ENCODE data around the gene EDEM1.
"Not testable (repeated sequence)": the region's sequence is repeated elsewhere in the genome, so short reads cannot be mapped to it uniquely, and the experiment has no call there.

Gene EDEM1

GRCh38 chr3:5232570-5232969, 45.1 kb downstream of the EDEM1 start:
- no peak for DNase-seq (ENCODE audit: low spot score)

DNA sequence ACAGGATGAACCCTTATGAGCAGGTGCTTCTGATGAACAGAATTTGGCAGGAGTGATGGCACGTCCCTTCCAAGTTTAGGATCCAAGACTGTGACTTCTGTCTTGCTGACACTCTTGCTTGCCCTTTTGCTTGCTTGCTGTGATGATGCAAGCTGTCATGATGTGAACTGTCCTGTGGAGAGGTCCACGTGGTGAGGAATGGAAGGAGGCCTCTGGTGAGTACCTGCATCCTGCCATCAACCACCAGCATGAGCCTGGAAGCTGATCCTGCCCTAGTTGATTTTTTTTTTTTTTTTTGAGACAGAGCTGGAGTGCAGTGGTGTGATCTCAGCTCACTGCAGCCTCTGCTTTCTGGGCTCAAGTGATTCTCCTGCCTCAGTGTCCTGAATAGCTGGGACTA, 45.5 kb downstream of the EDEM1 start:
- no peak for DNase-seq (ENCODE audit: low spot score)

DNA sequence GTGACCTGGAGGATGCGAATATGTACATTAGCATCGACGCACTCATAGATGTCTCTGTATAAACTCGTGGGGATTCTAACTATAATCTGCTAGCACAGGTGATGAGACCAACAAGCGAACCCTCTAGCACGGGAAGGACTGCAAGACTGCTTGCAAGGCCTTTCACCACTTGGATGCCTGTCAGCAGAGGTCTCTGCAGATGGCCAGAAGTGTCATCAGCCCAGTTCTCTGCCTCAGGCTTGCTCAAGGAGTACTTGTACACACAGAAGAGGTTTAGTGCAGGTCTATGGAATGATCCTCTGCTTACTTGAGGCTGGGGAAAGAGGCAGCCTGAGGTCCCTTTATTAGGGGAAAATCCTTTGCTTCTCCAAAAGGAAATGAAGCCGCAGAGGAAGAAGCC, 48.1 kb downstream of the EDEM1 start:
- DNase-seq (ENCODE audit: low spot score) = no peak

GRCh38 chr3:5238545-5238944, 51.0 kb downstream of the EDEM1 start:
- no peak for DNase-seq (ENCODE audit: low spot score)

GRCh38 chr3:5239602-5240001, 52.1 kb downstream of the EDEM1 start:
- no peak for DNase-seq (ENCODE audit: low spot score)

GRCh38 chr3:5240740-5241139, 53.2 kb downstream of the EDEM1 start:
- no peak for DNase-seq (ENCODE audit: low spot score)

- DNase-seq (ENCODE audit: low spot score) = not testable (repeated sequence)
Measured at GRCh38 chr3:5242785-5243184, 55.3 kb downstream of the EDEM1 start.

GRCh38 chr3:5245927-5246326, 58.4 kb downstream of the EDEM1 start:
- DNase-seq (ENCODE audit: low spot score) = no peak

DNA sequence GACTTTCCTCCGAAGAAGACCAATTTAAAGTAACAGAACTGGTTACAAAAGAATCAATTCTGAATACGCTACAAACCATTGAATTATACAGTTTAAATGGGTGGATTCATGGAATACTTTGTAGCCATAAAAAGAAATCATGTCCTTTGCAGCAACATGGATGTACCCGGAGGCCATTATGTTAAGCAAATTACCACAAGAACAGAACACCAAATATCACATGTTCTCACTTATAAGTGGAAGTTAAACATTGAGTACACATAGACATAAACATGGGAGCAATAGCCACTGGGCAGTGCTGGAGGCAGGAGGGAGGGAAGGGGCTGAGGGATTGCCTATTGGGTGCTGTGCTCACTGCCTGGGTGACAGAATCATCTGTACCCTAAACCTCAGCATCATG, 61.3 kb downstream of the EDEM1 start:
- no peak for DNase-seq (ENCODE audit: low spot score)

DNA sequence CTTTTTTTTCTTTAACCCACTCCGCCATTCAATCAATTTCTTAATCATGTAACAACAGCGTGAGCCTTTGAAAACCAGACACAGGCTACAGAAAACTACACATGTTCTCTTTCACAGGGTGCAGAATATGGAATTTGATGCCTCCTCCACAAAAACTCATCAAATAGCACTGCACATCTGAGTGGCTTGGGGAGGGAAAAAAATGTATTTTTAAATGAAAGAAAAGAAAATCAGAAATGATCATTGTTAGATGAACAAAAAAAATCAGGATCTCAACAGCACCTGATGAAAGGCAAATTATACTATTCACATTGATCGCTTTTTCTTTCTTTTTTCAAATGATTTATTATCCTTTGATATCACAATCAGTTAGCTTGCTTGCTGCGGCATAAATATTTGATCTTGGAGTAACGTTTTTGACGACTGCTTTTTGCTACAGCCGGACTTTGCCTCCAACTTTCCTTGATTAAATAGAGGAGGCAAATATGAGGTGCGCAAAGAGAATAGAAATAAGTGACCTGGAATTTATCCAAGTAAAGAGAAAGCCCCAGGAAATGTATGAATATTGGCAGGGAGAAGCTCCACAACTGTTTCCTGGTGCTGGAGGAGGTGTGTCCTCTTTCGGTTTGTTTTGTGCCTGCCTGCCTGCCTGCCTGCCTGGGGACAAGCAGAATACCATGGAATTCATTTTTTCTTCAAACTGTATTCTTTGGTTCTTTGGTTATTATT, 63.1 kb downstream of the EDEM1 start:
- no peak for DNase-seq (ENCODE audit: low spot score)

DNA sequence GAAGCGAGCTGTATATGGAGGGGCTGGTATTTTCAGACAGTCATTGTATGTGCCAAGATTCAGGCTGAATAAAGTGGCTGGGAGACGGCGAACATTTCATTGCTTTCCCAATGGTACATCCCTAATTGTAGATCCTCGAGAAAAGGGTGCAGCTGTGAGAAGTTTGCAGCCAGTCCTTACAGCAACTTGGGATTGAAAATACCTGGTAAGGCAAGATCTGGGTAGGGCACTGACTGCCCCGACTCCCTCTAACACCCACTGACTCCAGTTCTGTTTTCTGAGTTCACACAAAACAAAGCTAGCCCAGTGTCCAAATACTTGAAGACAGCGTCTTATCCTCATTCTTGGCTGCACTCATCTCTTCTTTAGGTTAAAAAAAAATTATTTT, 63.7 kb downstream of the EDEM1 start:
- DNase-seq (ENCODE audit: low spot score) = no peak

- no peak for DNase-seq (ENCODE audit: low spot score)
Measured at GRCh38 chr3:5252131-5252530, 64.6 kb downstream of the EDEM1 start.

- DNase-seq (ENCODE audit: low spot score) = no peak
Measured at GRCh38 chr3:5254281-5255048, 67.0 kb downstream of the EDEM1 start.

DNA sequence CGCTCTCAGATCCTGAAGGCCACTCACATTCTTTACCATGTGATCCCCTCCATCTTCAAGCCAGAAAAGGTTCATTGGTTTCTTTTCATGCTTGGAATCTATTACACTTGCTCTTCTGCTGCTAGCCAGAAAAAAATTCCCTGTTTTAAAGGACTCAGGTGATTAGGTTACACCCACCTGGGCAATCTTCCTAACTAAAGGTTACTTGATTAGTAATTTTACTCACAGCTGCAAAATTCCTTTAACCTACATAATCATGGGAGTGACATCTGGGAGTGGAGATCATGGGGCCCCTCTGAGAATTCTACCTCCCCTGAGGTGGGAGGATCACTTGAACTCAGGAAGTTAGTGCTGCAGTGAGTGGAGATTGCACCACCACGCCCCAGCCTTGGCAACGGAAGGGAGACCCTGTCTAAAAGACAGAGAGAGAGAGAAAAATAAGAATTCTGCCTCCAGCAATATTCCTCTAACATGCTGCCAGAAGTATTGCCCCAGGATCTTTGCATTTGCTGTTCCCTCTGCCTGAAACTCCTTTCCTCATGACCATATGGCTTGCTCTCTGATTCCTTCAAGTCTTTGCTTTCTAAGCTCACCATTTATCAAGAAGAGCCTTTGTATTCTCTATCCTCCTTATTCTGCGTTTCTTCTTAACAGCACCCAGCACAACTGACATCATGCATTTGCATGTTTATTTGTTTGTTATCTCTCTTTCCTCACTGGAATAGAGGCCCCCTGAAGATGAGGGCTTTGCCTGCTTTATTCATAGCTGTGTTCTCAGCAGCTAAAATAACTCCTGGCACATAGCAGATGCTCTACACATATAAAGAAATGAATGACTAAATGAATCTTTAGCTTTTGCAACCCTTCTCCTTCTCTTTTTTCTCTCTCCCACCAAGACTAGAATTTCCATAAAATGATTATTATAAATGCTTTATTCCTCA, 68.2 kb downstream of the EDEM1 start:
- no peak for DNase-seq (ENCODE audit: low spot score)

- no peak for DNase-seq (ENCODE audit: low spot score)
Measured at GRCh38 chr3:5258526-5258925, 71.0 kb downstream of the EDEM1 start.

DNA sequence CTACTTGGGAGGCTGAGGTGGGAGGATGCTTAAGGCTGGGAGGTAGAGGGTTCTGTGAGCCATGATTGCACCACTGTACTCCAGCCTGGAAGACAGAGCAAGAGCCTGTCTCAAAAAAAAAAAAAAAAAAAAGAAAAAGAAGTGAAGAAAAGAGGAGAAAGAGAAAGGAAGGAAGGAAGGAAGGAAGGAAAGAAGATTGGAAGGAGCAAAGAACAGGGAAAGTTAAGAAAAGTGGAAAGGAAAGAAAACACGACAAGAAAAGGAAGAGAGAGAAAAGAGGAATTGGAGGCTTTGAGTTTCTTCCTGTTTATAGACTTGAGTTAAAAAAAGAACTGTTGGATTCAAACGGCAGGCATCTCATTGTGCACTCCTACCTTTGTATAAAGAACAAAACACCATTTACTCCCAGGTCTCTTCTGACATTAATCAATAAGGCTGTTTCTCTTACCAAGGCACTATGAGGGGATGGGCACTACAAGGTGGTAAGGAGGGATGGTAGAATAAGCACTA, 73.5 kb downstream of the EDEM1 start:
- no peak for DNase-seq (ENCODE audit: low spot score)

GRCh38 chr3:5262507-5262906, 75.0 kb downstream of the EDEM1 start:
- DNase-seq (ENCODE audit: low spot score) = no peak

GRCh38 chr3:5264093-5264600, 76.6 kb downstream of the EDEM1 start:
- no peak for DNase-seq (ENCODE audit: low spot score)

DNA sequence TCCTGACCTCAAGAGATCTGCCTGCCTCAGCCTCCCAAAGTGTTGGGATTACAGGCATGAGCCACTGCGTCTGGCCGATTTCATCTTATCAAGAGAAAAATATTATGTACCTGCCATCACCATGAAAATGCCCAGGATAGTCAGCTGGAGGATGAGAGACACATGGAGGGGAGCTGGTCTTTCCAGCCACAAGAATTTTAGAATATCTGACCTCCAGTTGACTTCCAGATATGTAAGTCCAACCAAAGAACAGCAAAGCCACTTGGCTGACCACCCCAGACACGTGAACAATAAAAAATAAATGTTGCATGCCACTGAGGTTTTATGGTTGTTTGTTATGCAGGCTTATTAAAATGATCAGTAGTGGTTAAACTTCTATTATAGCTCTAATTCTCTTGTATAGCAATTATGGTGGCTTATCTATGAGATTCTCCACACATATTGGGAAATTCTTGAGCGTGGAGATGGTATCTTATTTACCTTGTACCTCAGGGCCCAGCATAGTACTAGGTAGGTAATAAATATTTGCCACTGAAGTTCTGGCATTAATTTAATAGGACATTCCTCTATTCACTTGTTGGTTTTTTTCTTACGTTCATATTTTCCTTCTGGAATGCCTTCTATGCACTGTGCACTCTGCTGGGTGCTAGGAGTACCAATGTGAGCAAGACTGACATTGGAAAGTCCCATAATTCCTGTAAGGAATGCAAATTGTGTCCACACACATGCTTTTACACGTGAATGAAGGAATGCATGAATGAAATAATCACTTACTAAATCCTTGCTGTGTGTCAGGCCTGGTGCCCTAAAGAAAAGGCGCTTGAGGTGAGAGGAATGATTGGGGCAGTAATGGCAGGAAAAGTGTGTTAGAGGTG, 77.6 kb downstream of the EDEM1 start:
- no peak for DNase-seq (ENCODE audit: low spot score)

DNA sequence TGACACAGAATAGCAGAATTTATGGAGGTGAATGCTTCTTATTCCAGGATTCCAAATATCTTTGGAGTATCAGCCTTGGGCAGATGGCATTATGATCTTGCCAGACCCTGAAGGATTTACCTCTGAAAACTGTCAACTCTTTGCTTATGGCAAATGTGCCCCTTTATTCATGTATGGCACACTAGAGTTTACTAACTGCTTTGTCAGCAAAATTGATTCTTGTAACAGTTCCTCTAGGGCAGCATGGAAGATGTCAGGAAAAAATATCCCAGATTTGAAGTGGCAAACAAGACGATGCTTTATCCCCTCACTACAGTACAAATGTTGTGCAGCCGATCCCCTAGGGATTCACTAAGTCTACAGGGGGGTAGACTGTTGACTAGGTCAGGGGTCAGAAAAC, 79.7 kb downstream of the EDEM1 start:
- DNase-seq (ENCODE audit: low spot score) = no peak

DNA sequence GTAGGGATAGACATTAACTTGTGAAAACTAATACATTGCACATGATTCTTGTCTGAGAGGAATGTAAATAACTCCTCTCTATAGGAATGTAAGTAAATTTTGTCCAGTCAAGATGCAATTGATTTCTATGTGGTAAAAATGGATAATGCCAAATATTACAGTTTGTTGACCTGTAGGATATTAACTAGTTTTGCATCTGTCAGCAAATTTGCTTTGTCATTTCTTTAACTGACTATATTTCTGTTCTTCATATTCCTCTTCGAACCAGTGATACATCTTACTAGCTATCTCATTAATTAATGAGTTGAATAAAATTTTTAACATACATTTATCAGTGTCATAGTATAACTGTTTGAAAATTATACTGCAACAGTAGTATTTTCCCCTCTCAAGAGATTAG, 80.4 kb downstream of the EDEM1 start:
- DNase-seq (ENCODE audit: low spot score) = no peak

Measured in D341Med (cell line).